GM19372 (cell line): ENCODE data around the gene GSE1.

Experiments
- ATAC-seq: cut with Tn5 transposase; IDR thresholded peaks from one replicate; pipeline ENCODE4 v1.9.1; 2021; ENCODE audit warnings: mild to moderate bottlenecking, low read depth, moderate library complexity; ENCODE audit not compliant: unreplicated experiment

Gene GSE1

GRCh38 chr16:85603203-85603755 lies 9.8 kb upstream of the GSE1 start:
- no peak for ATAC-seq

DNA sequence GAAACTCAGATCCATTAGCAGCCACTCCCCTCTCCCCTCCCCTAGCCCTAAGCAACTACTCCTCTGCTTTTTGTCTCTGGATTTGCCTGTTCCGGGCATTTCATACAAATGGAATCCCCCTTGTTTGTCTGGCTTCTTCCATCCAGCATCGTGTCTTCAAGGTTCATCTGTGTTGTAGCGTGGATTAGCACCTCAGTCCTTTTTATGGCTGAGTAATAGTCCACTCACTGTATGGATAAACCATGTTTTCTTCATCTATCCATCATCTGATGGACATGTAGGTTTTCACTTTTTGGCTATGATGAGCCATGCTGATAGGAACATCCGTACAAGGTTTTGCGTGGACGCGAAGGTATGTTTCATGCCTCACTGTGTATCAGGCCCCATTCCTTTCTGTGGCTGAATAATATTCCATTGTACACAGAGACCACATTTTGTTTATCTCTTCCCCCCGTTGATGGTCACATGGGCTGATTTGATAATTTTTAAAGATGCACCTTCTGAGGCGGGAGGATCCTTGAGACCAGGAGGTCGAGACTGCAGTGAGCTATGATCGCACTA lies 8.9 kb upstream of the GSE1 start:
- no peak for ATAC-seq

DNA sequence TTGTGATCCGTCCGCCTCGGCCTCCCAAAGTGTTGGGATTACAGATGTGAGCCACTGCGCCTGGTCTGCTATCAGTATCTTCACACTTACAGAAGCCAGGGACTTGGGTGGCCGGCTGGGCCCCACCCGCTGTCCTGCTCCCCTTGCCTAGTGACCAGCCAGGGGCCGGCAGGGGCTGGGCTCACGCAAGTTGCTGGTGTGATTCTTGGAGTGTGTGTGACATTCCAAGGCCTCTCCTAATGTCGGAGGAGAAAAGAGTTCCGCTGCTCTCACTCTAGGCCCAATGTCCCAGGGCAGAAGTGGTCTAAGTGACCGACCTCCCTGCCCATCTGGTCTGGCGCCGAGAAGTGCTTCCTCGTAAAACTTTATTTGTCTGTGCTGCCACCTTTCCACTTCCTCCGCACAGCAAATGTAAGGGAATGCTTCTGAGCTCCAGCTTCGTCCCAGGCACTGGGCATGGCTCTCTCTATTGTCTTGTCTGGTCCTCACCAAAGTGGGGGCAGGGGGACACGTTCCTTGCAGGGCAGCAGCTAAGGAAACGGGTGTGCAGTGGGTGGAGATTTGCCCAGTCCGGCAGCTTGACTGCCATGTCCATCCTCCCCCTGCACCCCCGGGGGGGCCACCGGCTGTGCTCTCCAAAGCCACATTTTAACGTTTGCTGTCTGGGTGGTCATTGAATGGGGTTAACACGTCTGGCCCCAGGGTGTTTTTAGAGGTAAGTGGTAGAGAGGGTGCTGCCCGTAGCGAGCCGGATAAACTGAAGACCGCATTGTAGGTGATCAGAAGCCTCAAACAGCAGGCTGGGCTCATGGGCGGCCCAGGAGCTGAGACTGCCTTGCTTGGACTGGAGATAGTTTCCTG lies 7.8 kb upstream of the GSE1 start:
- ATAC-seq = no peak

DNA sequence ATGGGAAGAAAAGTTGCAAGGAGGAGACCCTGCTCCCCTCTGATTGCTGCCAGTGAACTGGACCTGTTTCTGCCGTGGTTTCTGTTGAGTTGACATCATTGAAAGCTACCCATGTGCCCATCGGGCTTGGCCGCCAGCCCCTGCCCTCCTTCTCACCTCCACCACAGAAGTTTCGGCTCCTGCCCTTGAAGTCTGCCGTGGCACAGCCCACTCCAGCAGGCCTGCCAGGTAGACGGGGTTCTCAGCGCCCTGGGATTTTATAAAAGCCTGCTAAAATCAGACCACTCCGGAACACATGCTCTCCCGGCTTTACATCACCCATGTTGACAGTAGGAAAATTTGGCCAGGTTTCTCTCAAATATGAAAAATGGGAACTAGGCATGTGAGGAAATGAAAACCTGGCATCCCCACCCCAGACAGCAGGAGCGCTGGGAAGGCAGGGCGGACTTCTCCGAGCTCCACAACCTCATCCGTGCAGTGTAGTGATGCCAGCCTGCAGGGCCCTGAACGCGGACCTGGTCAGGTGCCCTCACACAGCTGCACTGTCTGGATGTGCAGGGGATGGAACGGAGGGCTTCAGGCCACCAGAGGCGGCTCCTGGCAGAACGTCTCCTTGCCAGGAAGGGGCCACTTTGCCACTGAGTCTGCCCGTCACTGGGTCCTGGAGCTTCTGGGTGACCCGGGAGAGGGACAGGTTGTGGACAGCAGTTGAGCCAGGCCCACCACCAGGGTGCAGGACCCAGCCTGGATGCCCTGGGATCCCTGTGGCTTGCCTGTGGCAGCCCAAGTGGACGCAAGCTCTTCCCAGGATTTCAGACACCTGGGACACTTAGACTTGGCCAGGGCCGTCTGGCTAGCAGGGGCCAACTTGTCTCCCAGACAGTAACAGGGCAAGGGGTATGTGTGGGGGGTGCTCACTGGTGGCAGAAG lies 6.9 kb upstream of the GSE1 start:
- ATAC-seq = no peak

- ATAC-seq = no peak
Measured at GRCh38 chr16:85606904-85607303, 6.2 kb upstream of the GSE1 start.

DNA sequence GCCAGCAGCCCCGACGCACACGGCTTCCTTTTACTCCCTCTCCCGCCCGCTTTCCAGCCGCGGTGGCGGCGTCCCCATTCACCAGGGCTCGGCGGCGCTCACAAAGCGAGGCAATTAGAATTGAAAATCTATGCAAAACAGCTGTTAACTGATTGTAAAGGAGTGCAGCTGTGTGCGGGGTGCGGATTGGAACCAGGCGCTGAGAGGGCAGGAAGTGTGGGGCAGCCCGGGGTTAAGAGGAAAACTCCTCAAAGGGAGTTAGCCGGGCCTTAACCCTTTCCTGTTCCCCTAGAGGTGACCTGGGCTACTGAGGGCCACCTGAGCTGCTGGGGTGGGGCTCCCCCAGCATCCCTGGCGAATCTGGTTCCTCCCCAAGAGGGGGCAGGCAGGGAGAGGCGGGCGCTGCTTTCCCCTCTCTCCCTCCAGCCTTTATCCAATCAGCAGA lies 5.8 kb upstream of the GSE1 start:
- ATAC-seq = no peak

GRCh38 chr16:85607796-85608514 lies 5.2 kb upstream of the GSE1 start:
- ATAC-seq = no peak

- ATAC-seq = no peak
Measured at GRCh38 chr16:85608515-85608885, 4.6 kb upstream of the GSE1 start.

- no peak for ATAC-seq
Measured at GRCh38 chr16:85608887-85609286, 4.2 kb upstream of the GSE1 start.

GRCh38 chr16:85609539-85609938 lies 3.6 kb upstream of the GSE1 start:
- no peak for ATAC-seq

DNA sequence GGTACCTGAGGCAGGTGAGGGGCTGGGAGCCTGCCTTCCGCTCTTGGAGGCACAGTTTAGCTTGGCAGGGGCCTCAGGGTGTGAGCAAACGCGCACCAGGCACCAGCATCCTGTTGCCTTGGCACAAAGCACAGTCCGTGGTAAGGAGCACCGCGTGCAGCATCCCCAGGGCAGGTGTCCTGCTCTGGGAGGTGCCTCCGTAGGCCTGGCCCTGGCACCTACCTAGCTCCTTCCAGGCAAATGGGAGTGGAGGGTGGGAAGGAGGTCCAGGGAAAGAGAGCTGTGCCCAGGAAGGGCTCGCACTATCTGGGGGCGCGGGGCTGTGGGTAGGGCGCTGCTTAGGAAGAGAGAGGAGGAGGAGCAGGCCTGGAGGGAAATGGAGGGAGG lies 3.1 kb upstream of the GSE1 start:
- no peak for ATAC-seq

GRCh38 chr16:85610446-85611193 lies 2.5 kb upstream of the GSE1 start:
- no peak for ATAC-seq

- ATAC-seq = no peak
Measured at GRCh38 chr16:85611194-85611443, 2.0 kb upstream of the GSE1 start.

- no peak for ATAC-seq
Measured at GRCh38 chr16:85611444-85612190, 1.5 kb upstream of the GSE1 start.

DNA sequence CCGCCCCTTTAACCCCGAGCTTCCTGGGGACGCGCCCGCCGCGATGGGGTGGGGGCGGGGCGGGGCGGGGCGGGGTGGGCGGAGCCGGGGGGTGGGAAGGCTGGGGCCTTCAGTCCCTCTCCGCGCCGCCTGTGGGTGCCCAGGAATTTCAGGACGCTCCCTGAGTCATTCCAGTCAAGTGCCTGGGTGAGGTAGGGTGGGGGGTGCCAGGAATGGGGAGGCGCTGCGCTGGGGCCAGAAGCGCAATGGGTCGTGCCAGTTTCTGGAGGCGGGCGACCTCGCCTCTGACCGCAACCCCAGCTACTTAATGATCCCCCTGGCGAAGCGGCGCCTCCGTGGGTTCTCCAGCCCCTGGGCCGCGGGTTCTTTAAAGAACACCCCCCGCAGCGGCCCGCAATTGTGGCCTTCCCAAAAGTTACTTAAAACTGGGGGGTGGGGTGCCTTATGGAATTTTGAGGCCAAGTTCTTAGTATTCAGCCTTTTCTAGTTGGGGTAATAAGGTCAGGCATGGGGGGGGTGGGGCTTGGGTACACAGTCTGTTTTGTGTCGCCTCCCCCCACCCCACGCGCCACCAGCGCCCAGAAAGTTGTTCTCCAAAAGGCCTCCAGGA lies 826 bp upstream of the GSE1 start:
- no peak for ATAC-seq

DNA sequence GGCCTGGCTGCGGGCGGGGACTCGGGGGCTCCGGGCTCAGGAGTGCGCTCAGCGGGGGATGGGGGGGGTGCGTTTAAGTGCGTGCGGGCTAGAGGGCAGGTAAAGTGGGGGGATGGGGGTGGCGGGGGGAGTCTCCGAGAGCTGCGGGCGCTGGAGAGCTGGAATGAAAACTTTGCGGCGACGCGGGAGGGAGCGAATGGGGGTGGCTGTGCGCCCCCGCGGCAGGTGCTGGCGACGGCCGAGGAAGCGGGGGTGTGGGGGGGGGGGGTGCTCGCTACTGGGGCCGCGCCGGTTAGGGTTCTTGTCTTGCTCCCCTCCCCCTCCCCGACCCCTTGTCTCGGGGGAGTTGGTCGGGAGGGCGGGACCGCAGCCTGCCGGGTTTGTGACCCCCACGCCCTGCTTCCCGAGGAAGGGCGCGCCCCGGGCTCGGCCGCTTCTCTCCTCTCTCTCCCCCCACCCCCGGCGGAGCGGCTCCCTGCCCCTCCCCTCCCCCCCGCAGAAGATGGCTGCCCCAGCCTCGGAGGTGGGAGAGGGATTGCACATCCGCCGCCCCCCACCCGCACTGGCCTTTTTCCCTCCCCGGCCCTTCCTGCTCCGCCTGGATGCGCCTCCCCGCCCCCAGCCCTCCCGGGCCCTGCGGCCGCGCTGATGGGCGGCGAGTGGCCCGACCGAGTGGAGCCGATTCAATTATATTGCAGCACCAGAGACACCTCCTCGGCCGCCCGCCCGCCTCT lies 649 bp downstream of the GSE1 start:
- ATAC-seq = no peak

DNA sequence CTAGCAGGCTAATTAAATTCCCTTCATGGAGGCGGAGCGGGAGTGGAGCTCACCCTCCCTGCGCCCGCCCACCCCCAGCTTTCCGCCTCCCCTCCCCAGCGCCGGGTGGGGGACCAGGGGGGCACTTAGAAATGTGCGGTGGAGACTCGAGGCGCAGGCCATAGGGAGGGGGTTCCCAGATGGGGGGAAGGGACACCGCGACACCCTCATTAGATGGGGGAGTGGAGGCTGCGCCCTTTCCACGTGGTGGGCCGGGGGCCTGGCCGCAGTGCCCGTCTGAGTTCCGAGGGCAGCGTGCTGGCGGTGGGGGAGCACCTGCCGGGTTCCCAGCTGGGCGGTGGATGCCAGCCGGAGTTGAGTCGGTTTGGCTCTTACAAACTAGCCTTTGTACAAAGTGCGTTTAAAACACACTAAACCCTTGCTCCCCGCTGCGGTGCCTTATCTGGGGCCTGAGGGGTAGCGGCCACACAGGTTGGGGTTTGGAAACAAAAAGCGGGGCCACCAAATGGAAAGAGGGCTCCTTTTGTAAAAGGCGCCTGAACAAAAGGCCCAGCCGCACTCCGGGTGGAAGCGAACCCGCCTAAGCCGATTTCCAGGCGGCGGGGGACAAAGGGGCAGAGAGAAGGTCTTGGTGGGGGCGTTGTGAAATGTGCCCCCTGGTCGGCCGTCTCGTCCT lies 1.4 kb downstream of the GSE1 start:
- no peak for ATAC-seq
